Stimulated activated CD8-positive, alpha-beta memory T cell treated with anti-CD3 and anti-CD28 coated beads, Interleukin-12 subunit alpha, Interleukin-12 subunit beta, amount 100 ng/mL, for 24 hours (primary cell): ENCODE results near the gene SUMO3.
A peak's percentile ranks its signal among the peaks of the same experiment; 100 is the strongest.
"Not testable (repeated sequence)": the region's sequence is repeated elsewhere in the genome, so short reads cannot be mapped to it uniquely, and the experiment has no call there.

ENCODE experiments used
- DNase-seq: peaks from one replicate; pipeline ENCODE4 v3.0.0-alpha.2; 2020; ENCODE audit errors: extremely low read depth

SUMO3 gene

GRCh38 chr21:44846485-44847260 is 28.8 kb upstream of the SUMO3 start:
- DNase-seq, result no peak

GRCh38 chr21:44846224-44846484 is 28.3 kb upstream of the SUMO3 start:
- DNase-seq, result no peak

- DNase-seq, result peak; percentile 25
These were observed 27.8 kb upstream of the SUMO3 start for GRCh38 chr21:44845418-44846223.

GRCh38 chr21:44844256-44844655 is 26.4 kb upstream of the SUMO3 start:
- no peak for DNase-seq

- no peak for DNase-seq
These were observed 25.0 kb upstream of the SUMO3 start for GRCh38 chr21:44842721-44843445.

- DNase-seq, result no peak
These were observed 24.2 kb upstream of the SUMO3 start for GRCh38 chr21:44842087-44842486.

- no peak for DNase-seq
These were observed 22.9 kb upstream of the SUMO3 start for GRCh38 chr21:44840771-44841170.

GRCh38 chr21:44838951-44839350 is 21.1 kb upstream of the SUMO3 start:
- DNase-seq, result no peak

- DNase-seq, result no peak
These were observed 20.4 kb upstream of the SUMO3 start for GRCh38 chr21:44838039-44838895.

GRCh38 chr21:44837537-44837936 is 19.7 kb upstream of the SUMO3 start:
- DNase-seq, result no peak

- DNase-seq, result no peak
These were observed 19.0 kb upstream of the SUMO3 start for GRCh38 chr21:44836666-44837471.

- no peak for DNase-seq
These were observed 18.4 kb upstream of the SUMO3 start for GRCh38 chr21:44836349-44836665.

- no peak for DNase-seq
These were observed 17.7 kb upstream of the SUMO3 start for GRCh38 chr21:44835647-44835973.

GRCh38 chr21:44834951-44835646 is 17.2 kb upstream of the SUMO3 start:
- no peak for DNase-seq

- DNase-seq, result no peak
These were observed 16.5 kb upstream of the SUMO3 start for GRCh38 chr21:44834231-44834950.

- DNase-seq, result no peak
These were observed 15.8 kb upstream of the SUMO3 start for GRCh38 chr21:44833663-44834062.

GRCh38 chr21:44832516-44833255 is 14.8 kb upstream of the SUMO3 start:
- DNase-seq, result not testable (repeated sequence)

- DNase-seq, result no peak
These were observed 13.5 kb upstream of the SUMO3 start for GRCh38 chr21:44831227-44831860.
